Suppressor macrophage treated with lipopolysaccharide for 4 hours (primary cell): ENCODE measurements around the gene PDE4D.

Experiments used
- DNase-seq: peaks from one replicate; pipeline ENCODE4 v3.0.0-alpha.2; 2020

Gene PDE4D

DNA sequence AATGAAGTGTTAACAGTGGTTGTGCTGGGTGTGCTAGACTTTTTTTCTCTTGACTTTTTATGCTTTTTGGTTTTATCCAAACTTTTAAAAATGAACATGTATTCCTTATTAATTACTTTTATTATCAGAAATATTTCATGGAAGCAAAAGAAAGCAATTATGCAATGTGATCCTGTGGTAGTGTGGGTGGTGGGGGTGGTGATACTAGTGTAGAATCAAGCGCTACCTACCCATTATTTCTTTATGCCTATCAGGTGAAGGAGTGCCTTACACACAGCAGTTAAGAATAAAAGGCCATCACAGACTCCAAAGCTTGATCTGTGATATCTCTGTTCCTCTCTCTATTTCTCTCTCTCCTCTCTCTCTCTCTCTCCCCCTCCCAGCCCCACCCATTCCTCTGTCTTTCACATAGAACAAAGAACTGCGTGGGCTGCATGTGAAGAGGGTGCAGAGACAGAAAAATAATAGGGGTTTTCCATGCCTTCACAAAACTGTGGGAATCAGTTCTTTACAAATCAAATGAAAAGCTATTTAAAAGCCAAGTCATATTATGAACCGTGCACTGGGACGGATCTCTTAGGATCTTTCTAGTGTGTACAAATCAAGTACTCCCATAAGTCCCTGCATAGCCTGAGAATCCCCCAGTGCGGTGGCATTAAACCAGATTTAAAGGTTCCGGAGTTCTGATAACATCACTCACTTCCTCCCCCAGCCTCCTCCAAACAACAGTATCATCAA, 959.5 kb downstream of the PDE4D start:
- no peak for DNase-seq

DNA sequence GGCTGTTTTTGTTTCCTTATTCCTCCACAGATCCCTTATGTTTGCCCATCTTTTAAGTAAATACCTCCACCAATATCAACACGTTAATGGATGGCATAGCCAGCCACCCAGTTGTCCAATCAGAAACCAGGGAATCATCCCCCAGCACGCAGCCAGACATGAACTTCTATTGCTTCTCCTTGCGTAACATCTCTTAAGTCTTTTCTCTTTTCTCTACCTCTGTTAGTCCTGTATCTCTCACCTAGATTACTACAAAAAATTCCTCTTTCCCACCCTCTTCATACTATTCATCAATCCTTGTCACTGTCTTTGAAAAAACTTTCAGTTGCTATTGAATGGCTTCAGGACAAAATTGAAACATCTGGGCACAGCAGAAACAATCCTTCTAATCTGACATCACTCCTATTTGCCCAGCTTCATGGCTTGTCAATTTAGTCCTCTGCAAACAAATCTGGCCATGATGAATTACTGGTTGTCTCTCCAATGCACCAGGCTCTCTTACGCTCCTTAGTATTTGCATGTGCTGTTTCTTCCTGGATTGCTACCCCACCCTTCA, 961.4 kb downstream of the PDE4D start:
- DNase-seq: no peak

DNA sequence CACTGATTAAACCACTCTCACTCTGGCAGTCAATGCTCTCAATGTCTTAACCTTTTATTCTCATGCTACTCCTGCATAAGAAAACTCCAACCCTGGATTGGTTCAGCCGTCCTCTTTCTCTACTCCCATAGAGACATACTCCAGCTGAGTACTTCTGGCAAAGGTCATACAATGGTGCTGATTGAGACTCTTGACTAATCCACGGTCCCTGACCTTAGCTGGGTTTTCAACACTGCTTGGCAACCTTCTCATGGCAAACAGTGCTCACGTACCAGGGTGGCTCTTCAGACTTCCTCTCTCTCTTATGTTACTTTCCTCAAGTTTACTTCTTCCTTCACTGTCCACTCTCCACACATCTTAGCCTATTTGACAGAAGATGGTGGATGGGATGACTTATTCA, 963.0 kb downstream of the PDE4D start:
- DNase-seq: no peak

DNA sequence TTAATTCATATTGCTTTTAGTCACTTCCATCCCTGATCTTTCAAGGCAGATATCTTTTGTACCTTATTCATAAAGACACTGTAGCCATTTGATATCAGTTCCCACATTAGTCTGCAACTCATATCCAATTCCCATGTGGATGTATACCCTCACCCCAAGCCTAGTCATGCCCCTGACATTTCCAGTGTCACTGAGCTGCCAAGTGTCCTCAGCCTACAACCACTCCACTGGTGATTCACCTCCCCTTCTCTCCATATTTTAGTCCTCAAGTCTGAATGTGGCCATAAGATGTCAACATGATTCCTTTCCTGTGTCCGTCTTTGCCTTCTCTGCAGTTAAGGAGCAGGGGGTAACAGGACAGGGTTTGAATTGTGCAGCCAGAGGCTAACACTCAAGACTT, 963.8 kb downstream of the PDE4D start:
- DNase-seq: no peak

DNA sequence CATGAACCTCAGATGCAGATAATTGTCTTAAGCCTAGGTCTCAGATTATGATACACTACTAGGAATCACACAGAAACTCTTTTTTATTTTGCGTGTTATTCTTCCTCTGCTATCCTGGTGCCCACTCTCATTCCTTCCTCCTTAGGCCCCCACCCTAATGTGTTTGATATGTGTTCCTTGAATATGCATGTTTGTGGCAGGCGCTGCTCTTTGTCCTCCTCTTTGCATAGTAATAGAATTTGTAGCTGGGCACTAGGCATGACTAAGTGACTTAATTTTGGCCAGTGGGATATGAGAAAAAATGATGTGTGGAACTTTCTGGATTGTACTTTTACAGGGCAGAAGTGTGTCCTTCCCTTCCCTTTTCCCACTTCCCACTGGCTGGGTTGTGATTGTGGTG, 965.6 kb downstream of the PDE4D start:
- DNase-seq: no peak

DNA sequence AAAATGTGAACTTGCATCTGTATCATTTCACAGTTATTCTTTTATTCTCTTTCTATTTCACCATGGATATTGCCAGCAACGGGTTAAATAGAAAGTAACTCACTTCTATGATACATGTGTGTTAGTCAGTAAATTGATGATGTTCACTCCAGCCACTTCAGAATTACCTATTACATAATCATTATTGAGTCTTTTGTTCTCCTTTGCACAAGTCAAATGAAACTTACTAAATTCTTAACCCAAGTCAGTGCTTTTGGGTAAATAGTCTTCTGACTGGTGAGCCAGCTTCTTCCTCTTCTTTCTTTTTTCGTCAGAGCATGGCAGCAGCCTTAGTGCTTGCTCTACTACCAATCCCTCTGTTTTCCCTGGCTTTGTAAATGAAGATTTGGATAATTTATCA, 966.3 kb downstream of the PDE4D start:
- peak; percentile 65 for DNase-seq

DNA sequence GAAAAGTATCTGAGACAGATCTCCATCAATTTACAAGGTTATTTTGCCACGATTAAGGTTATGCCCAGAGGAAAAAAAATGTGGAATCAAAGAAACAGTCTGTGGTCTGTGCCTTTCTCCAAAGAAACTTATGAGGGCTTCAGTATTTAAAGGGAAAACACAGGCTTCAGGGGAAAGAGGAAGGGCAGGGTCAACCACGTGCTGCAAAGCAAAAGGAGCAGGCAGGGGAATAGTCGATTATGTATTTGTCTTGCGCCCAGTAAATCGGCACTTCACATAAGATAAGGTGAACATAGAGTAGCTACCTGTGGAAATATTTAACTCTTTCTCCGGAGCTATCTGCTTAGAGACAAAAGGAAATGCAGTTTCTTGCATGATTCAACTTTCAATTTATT, 967.0 kb downstream of the PDE4D start:
- peak; percentile 11 for DNase-seq

DNA sequence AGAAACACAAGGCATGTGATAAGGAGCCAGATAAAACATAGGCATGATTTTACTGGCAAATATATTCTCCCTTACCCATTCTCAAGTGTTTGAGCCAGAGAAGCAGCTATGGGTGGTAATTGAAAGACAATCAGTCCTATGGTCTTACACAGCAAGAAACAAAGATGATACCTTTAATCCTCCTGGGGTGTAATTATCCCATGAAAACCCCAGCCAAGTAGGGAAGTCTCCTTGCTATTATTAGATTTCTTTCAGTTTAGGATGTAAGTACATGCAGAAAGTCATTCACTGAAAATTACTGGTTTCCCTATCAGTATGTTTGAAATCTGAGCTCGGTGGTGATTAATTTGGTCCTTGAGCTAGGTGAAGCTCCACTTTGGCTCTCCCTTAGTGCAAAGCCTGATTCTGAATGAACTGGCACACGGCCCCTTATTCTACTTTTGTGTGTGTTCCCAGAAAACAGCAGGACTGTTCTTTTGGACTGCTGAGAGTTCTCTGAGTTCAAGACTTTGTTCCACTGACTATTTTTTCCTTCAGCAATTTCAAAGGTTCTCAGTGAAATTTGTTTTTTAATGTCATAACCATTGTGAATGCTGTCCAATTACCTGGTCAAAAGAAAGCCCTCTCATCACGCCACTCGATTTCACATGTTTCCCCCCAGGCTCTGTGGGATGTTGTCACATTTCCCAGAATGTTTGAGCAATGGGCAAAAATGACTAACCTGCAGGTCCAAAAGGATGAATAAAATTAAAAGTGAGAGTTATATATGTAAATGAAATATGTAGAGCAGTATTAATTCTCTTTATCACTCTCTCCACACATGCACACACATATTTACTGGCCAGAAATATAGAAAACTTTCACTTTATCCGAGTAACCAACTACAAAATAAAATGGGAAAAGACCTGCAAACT, 967.6 kb downstream of the PDE4D start:
- no peak for DNase-seq

DNA sequence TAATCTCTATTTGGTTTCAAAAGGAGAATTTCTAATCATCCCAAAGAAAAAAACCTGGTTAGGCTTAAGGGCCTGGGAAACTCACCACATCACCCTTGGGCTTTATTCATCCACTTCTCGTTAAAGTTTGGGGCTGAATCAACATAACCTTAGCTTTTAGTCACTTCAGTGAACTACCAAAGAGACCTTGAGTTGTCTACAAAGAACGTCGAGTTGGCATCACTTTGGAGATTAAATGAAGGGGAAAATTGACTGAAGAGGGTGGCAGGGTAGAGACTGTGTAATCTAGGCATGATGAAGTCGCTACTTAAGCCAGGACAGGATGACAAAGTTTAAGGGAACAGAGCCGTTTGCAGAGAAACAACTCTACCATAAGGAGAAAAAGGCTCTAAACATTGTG, 969.2 kb downstream of the PDE4D start:
- DNase-seq: no peak

DNA sequence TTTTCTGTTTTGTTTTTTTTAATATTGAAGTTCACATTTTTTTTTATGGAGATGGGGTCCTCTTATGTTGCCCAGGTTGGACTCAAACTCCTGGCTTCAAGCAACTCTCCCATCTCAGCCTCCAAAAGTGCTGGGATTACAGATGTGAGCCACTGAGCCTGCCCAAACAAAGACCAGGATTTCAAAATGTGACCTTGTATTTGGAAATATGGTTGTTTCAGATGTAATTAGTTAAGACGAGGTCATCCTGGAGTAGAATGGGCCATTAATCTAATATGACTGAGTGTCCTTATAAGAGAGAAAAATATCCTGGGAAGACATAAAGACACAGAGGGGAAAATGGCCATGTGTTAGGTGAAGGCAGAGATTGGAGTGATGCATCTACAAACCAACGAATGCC, 970.2 kb downstream of the PDE4D start:
- DNase-seq: no peak

DNA sequence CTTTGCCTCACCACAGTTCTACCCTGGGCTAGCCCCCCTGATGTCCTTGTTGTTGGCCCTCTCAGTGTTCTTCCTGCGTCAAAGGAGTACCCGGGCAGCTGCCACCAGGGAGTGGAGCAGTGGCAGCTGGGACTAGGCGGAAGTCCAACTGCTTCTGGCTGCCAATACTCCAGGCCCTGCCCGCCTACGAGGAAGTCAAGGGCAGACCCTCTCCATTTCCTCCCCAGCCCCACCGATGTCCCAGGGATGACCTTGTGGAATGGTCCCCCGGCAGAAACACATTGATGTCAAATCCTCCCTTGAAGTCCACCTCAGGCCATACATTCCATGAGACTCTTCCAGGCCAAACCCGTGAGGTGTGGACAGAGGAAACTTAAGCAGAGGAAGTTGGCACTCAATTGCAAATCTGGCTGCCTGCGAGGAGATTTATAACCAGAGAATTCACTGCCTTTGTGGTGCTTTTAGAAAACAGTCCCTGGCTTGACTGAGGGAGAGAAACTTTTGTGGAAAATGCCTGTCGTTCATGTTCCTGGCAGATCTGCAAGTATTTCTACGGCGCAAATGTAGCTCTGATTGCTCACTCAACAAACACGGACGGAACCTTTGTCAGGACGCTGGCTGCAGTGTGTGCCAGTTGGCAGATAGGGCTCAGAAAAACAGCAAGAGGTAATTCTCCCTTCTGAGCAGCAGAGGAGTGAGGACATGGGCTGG, 970.9 kb downstream of the PDE4D start:
- no peak for DNase-seq

DNA sequence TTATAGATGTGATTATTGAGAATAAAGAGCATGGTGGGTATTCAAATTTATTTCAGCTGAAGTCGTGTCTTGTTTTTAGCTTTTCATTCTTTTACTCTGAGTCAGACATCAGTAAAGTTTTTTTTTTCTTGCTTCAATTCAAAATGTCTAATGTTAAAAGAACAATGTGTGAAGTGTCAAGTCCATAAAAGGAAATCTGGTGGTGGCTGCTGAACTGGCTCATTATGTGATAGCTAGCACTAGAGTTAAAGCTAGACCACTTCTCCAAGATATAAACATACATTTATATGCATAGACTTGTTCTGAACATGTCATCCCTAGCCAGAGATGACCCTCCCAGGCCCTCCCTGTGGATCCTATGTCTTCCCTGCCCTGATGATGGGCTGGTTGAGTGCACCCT, 972.4 kb downstream of the PDE4D start:
- DNase-seq: no peak

DNA sequence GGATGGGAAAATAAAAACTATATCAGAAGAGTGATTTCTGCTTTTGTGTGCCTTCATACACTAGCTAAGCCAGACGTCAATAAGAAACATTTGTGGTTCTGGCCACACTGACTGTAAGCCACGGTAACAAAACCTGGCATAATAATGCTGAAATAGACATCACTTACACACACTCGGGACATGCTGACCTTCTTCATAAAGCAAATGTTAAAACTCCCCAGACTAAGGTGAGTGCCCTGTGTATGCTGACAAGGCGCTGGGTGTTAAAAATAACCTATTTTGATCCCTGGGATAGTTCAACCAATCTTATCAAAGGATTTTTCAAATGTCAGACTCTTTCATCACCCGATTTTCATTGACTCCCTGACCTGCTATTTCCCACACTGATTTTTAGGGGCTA, 973.7 kb downstream of the PDE4D start:
- DNase-seq: no peak
